HT1080 (cell line): Measurements from ENCODE around the gene ITPKC. TPM values are rescaled to one million over a fixed set of nuclear protein-coding genes. Genes with fewer than 3 reads are reported as not detected.

Source experiments
- DNase-seq: peaks from one replicate; pipeline ENCODE4 v3.0.0-alpha.2; 2015; ENCODE audit warnings: low read depth
- total RNA-seq: library from RNA; depleted of rRNA; stranded (reverse); fragments of >200 nt; shearing (Covaris generic); gene quantifications from 2 replicates; pipeline ENCODE4 v1.2.3, GENCODE V29; 2014

Gene ITPKC
- total RNA-seq, 1 experiment from 2014 or later, result 5.2 TPM

GRCh38 chr19:40690050-40690692, 26.7 kb upstream of the ITPKC start, which contains the start of gene NUMBL:
Gene NUMBL, minus strand, starts transcription at chr19:40690651. Its CDS starts 168 bp downstream, at chr19:40690483.
- DNase-seq, result no peak

GRCh38 chr19:40690693-40691420, 26.1 kb upstream of the ITPKC start:
- peak; percentile 72 for DNase-seq

GRCh38 chr19:40691421-40692211, 25.3 kb upstream of the ITPKC start:
- DNase-seq, result no peak

- no peak for DNase-seq
Measured at GRCh38 chr19:40692212-40692551, 24.7 kb upstream of the ITPKC start.

- no peak for DNase-seq
Measured at GRCh38 chr19:40693150-40693788, 23.6 kb upstream of the ITPKC start.

GRCh38 chr19:40693896-40694295, 23.0 kb upstream of the ITPKC start:
- DNase-seq, result no peak

GRCh38 chr19:40695881-40696280, 21.0 kb upstream of the ITPKC start:
- DNase-seq, result no peak

GRCh38 chr19:40697007-40697406, 19.9 kb upstream of the ITPKC start:
- no peak for DNase-seq

GRCh38 chr19:40700083-40700482, 16.8 kb upstream of the ITPKC start:
- DNase-seq, result no peak

- no peak for DNase-seq
Measured at GRCh38 chr19:40701758-40702157, 15.2 kb upstream of the ITPKC start.

GRCh38 chr19:40702337-40703012, 14.4 kb upstream of the ITPKC start:
- peak; percentile 51 for DNase-seq

GRCh38 chr19:40703029-40703755, 13.7 kb upstream of the ITPKC start:
- no peak for DNase-seq

- DNase-seq, result no peak
Measured at GRCh38 chr19:40704491-40705361, 12.2 kb upstream of the ITPKC start.

- DNase-seq, result no peak
Measured at GRCh38 chr19:40705362-40705651, 11.6 kb upstream of the ITPKC start.

- no peak for DNase-seq
Measured at GRCh38 chr19:40705950-40706619, 10.8 kb upstream of the ITPKC start.

- DNase-seq, result no peak
Measured at GRCh38 chr19:40707615-40708014, 9.3 kb upstream of the ITPKC start.

- no peak for DNase-seq
Measured at GRCh38 chr19:40709817-40710216, 7.1 kb upstream of the ITPKC start.

GRCh38 chr19:40713939-40714338, 3.0 kb upstream of the ITPKC start:
- no peak for DNase-seq
